GM18498 (cell line): Measurements from ENCODE around the gene OPCML.
A peak's percentile ranks its signal among the peaks of the same experiment; 100 is the strongest.

Experiments used
- ATAC-seq: cut with Tn5 transposase; IDR thresholded peaks from one replicate; pipeline ENCODE4 v1.9.1; 2021; ENCODE audit warnings: mild to moderate bottlenecking, moderate library complexity; ENCODE audit not compliant: unreplicated experiment

The OPCML gene

GRCh38 chr11:133149698-133150097, 382.6 kb downstream of the OPCML start:
- no peak for ATAC-seq

- ATAC-seq, result no peak
Measured at GRCh38 chr11:133147625-133148024, 384.7 kb downstream of the OPCML start.

GRCh38 chr11:133146697-133147306, 385.5 kb downstream of the OPCML start:
- ATAC-seq, result no peak

GRCh38 chr11:133137939-133138338, 394.4 kb downstream of the OPCML start:
- ATAC-seq, result no peak

GRCh38 chr11:133137270-133137669, 395.0 kb downstream of the OPCML start:
- ATAC-seq, result no peak

DNA sequence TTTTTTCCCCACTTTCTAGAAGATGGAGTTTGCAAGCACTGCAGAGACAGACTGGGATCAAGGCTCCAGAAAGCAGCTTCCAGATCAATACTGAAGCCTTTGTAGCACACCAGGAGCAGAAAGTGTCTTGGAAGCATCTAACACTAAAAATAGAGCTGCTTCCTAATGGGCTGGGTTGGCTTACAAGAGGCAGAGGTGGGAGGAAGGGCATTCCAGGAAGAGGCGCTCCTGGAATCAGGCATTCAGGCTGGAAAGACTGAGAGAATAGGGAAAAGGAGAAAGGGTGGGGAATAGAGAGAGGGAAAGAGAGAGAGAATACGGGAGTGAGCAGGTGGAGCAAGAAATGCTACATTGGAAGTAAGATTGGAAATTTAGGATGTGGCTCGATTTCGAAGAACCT, 395.9 kb downstream of the OPCML start:
- ATAC-seq, result no peak

GRCh38 chr11:133134314-133135173, 397.8 kb downstream of the OPCML start:
- ATAC-seq, result peak; percentile 95

DNA sequence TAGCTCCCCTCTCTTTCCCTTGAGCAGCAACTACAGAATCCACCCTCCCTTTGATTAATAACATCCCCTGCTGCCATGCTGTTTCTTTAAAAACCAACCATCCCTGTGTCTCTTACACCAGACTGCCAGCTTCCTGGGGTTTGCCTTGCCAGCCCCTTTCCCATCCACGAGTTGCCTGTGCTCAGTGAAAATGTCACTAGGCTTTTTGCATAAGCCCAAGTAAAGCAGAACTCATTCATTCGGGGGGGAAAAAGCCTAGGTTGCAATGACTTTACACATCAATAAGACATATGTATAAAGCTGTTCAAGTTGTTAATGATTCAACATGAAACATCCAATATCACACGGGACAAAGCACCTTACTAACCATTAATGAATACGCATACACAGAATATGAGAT, 398.7 kb downstream of the OPCML start:
- ATAC-seq, result no peak

DNA sequence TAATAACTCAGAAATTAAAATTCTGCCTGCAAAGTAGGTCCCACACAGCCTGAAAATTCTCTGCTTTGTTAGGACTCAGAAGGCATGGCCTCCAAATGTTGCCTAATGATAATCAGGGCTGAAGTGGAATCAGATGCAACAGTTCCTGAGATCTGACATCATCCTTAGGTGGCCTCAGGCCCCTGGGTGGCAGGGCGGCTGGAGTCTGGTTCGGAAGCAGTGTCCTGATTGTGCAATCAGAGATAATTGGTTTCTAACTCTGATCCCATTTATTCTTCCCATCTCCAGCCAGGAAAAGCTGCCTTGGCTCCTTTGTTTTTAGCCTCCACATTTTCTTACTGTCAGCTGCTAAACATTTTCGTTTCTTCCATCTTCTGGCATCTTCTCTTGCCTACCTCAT, 399.3 kb downstream of the OPCML start:
- no peak for ATAC-seq

- ATAC-seq, result no peak
Measured at GRCh38 chr11:133127741-133128140, 404.6 kb downstream of the OPCML start.

DNA sequence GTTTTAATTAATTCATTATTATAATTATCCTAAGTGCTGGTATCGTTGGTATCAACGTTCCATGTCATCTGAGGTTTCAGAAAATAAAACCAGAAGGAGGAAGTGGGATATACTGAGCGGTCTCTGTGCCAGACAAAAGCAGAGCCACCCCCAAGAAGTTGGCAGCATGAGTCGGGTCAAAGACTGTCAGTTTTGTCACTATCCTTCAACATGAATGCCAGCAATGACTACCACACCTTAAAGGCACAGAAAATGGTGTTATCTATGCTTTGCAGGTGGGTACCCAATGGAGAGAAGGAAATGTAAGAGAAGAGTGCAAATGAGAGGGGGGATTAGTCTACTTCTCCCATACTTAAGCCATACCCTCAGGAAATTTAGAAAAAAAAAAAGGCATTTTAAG, 408.5 kb downstream of the OPCML start:
- no peak for ATAC-seq

DNA sequence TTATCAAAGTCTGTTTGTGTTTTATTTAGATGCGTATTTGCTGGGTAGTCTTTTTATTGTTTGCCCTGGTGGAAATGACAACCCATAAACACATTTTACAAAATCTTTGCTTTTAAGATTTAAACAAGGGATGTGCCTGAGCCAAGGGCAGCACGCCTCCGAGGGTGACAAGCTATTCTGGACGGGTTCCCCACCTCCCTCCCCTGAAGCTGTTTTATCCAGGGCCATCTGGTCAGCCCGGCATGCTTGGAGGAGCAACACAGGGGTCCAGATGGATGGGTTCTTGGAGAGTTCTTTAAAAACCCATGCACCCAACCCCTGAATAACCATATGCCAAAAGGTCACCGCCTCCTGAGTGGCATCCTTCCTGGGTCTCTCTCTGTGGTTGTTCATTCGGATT, 408.9 kb downstream of the OPCML start:
- ATAC-seq, result no peak

DNA sequence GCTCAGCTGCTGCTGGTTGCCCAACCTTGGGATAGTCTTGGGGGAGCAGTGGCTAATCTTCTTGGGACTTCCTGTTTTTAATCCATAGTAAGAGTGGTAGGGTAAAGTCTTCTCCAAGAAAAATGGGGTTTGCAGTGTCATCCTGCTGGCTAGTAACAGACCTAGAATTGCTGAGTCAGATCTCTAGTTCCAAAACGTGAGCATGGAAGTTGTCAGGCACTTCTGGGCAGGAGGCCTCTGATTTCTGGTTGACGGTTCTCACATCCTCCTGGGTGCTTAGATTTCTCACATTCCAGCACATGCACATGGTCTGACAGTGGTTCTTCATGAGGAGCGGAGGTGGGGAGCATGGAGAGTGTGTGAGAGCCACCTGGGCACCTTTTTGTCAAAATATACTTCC, 410.0 kb downstream of the OPCML start:
- no peak for ATAC-seq

- ATAC-seq, result no peak
Measured at GRCh38 chr11:133118563-133119268, 413.6 kb downstream of the OPCML start.

DNA sequence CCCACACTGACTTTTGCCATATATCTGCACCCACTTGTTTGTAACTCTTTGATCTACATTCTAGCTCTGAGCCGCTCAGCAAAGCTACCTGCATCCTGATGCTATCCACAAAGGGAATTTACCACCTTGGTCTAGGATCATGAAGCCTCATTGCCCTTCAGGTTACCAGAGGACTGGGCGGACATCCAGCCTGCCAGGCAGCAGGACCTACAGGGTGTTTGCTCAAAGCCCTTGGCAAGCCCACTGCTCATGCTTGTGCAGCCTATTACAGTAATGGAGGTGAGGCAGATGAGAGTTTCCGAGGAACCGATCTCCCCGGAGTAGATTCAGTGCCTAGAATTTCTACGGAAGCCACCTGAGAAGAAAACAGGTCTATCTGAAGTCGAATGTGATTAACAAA, 417.2 kb downstream of the OPCML start:
- no peak for ATAC-seq

GRCh38 chr11:133107763-133108162, 424.5 kb downstream of the OPCML start:
- no peak for ATAC-seq

DNA sequence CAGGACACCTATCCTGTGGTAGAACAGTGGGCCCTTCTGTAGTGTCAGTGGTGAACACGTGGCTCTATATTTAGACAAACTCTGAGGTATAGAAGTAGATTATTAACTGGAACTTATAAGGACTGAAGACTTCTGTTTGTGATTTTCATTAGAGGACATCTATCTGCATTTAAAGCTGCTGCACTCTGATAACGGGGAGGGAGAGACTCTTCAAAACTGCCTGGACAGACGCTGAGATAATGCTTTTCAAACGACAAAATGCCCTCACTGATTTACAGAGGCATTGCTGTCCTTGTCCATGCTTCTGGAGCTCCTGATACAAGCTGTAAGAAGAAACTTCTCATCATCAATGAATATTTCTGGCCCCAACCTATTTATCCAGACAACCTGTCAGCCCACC, 425.2 kb downstream of the OPCML start:
- no peak for ATAC-seq

- ATAC-seq, result no peak
Measured at GRCh38 chr11:133106417-133106816, 425.9 kb downstream of the OPCML start.

GRCh38 chr11:133104009-133104744, 428.1 kb downstream of the OPCML start:
- ATAC-seq, result no peak

DNA sequence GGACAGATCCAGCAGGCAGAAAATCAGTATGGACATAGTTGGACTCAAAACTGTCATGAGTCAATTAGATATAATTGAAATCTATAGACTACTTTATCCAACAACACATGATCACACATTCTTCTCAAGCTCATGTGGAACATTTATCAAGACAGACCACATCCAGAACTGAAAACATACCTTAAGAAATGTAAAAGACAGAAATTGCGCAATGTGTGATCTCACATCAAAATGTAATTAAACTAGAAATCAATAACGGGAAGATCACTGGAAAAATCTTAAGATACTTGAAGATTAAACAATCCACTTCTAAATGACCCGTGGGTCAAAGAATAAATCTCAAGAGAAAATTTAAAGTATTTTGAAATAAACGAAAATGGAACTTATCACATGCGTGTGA, 435.3 kb downstream of the OPCML start:
- ATAC-seq, result no peak

- no peak for ATAC-seq
Measured at GRCh38 chr11:133086518-133086917, 445.8 kb downstream of the OPCML start.
